Loucy (cell line): ENCODE data around the gene RAD54L.

Source experiments
- H2AFZ ChIP-seq: fragments of 200-600 bp; sonication (generic); 2 replicates; pipeline ENCODE4 v1.6.0; 2016; ENCODE audit warnings: antibody characterized with exemption, mild to moderate bottlenecking, low read length, moderate library complexity
- H3F3A ChIP-seq: fragments of 200-600 bp; 2 replicates; pipeline ENCODE4 v1.6.0; 2016; ENCODE audit warnings: antibody characterized with exemption, low read depth, mild to moderate bottlenecking
- H3K27me3 ChIP-seq: fragments of 200-600 bp; sonication (generic); 2 replicates; pipeline ENCODE4 v1.6.1; 2014; ENCODE audit warnings: low read length, mild to moderate bottlenecking; ENCODE audit not compliant: insufficient read depth, poor library complexity, severe bottlenecking
- H3K36me3 ChIP-seq: fragments of 200-600 bp; sonication (generic); 2 replicates; pipeline ENCODE4 v1.6.1; 2016; ENCODE audit warnings: low read length; ENCODE audit not compliant: insufficient read depth
- H3K4me1 ChIP-seq: fragments of 200-600 bp; sonication (generic); 2 replicates; pipeline ENCODE4 v1.5.1; 2014; ENCODE audit warnings: low read length, mild to moderate bottlenecking; ENCODE audit not compliant: insufficient read depth, poor library complexity, severe bottlenecking
- H3K4me2 ChIP-seq: fragments of 200-600 bp; sonication (generic); 2 replicates; pipeline ENCODE4 v1.6.0; 2014; ENCODE audit warnings: antibody characterized with exemption, low read length, low read depth, mild to moderate bottlenecking; ENCODE audit not compliant: poor library complexity, severe bottlenecking
- H3K4me3 ChIP-seq: fragments of 200-600 bp; sonication (generic); 2 replicates; pipeline ENCODE4 v1.5.1; 2014; ENCODE audit warnings: low read length, mild to moderate bottlenecking, mixed read lengths; ENCODE audit not compliant: poor library complexity, severe bottlenecking
- H3K79me2 ChIP-seq: fragments of 200-600 bp; sonication (generic); 2 replicates; pipeline ENCODE4 v1.6.1; 2014; ENCODE audit warnings: low read length; ENCODE audit not compliant: insufficient read depth
- H3K9ac ChIP-seq: fragments of 200-600 bp; sonication (generic); 2 replicates; pipeline ENCODE4 v1.6.0; 2014; ENCODE audit warnings: mild to moderate bottlenecking, low read depth, low read length, moderate library complexity; ENCODE audit not compliant: poor library complexity, severe bottlenecking
- H3K9me2 ChIP-seq: fragments of 200-600 bp; sonication (generic); replicated peaks from 2 replicates; pipeline ENCODE4 v1.6.1; 2016; ENCODE audit warnings: low read depth, low read length, mixed read lengths
- H3K9me3 ChIP-seq: fragments of 200-600 bp; sonication (generic); 2 replicates; pipeline ENCODE4 v1.6.1; 2014; ENCODE audit warnings: mild to moderate bottlenecking, antibody characterized with exemption, low read length, low read depth; ENCODE audit not compliant: insufficient read depth
- H4K20me1 ChIP-seq: fragments of 200-600 bp; sonication (generic); 2 replicates; pipeline ENCODE4 v1.6.0; 2014; ENCODE audit warnings: antibody characterized with exemption, low read length, mild to moderate bottlenecking; ENCODE audit not compliant: insufficient read depth, poor library complexity, severe bottlenecking
- EZH2phosphoT487 ChIP-seq: fragments of 200-600 bp; IDR thresholded peaks from 2 replicates; pipeline ENCODE4 v1.6.1; 2018; ENCODE audit warnings: antibody characterized with exemption, mild to moderate bottlenecking, moderate library complexity, borderline replicate concordance
- TF ChIP-seq, protein P1 (sequence below): fragments of 200-600 bp; sonication (generic); conservative IDR thresholded peaks from 2 replicates; pipeline ENCODE4 v1.5.1; 2014; ENCODE audit warnings: mild to moderate bottlenecking, antibody characterized with exemption, low read length

RAD54L gene

DNA sequence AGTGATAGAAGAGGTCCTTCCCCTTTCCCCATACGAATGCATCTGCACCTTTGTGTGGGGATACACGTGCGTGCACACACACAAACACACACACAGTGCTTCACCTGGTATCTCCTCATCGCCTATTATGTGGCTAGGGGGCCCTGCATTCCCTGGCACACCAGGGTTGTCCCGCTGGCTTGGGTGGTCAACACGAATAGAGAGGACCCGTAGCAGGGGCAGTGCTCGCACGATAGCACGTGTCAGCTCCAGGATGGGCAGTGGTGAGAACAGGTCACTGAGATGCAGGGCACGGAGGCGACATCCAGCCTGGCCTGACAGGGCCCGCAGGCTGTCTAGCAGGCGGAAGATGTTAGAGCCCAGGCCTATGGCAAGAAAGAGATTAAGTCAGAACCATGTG lies 33.5 kb downstream of the RAD54L start:
- TF ChIP-seq EZH2phosphoT487 = no peak
- TF ChIP-seq, protein P1, sequence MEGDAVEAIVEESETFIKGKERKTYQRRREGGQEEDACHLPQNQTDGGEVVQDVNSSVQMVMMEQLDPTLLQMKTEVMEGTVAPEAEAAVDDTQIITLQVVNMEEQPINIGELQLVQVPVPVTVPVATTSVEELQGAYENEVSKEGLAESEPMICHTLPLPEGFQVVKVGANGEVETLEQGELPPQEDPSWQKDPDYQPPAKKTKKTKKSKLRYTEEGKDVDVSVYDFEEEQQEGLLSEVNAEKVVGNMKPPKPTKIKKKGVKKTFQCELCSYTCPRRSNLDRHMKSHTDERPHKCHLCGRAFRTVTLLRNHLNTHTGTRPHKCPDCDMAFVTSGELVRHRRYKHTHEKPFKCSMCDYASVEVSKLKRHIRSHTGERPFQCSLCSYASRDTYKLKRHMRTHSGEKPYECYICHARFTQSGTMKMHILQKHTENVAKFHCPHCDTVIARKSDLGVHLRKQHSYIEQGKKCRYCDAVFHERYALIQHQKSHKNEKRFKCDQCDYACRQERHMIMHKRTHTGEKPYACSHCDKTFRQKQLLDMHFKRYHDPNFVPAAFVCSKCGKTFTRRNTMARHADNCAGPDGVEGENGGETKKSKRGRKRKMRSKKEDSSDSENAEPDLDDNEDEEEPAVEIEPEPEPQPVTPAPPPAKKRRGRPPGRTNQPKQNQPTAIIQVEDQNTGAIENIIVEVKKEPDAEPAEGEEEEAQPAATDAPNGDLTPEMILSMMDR = no peak
- Histone ChIP-seq H3K9me2 (no peaks in the 10 kb centered on the region), H3K9ac (no peak overlapping the region), H3F3A (no peaks in the 10 kb centered on the region), H3K4me3 (no peak overlapping the region), H2AFZ (no peak overlapping the region), H3K4me1 (no peaks in the 10 kb centered on the region), H3K9me3 (no peaks in the 10 kb centered on the region), H3K36me3 (peaks cover 69% of the 10 kb centered on the region; the same call in 1 of the 2 replicates), H3K4me2 (no peak overlapping the region), H4K20me1 (no peaks in the 10 kb centered on the region), H3K79me2 (no peaks in the 10 kb centered on the region), H3K27me3 (no peaks in the 10 kb centered on the region)

DNA sequence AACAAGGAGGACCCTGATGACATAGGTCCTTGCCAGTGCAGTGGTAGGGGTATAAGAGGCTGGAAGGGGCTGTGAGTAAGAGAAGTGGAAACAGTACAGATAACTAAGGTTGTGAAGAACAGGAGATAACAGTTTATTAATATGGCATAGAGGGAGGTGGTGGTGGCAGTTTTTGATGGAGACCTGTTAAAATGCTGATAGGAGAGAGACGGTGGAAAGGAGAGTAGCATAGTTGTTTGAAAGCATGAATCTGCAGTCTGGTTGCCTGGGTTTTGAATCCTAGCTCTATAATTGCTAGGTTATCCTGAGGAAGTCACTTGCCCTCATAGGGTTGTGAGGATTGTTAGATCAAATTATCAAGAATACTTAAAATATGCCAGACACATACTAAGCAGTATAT lies 36.5 kb downstream of the RAD54L start:
- Histone ChIP-seq H3K36me3 (peaks cover 39% of the 10 kb centered on the region; the same call in 1 of the 2 replicates), H3K4me2 (no peak overlapping the region)

DNA sequence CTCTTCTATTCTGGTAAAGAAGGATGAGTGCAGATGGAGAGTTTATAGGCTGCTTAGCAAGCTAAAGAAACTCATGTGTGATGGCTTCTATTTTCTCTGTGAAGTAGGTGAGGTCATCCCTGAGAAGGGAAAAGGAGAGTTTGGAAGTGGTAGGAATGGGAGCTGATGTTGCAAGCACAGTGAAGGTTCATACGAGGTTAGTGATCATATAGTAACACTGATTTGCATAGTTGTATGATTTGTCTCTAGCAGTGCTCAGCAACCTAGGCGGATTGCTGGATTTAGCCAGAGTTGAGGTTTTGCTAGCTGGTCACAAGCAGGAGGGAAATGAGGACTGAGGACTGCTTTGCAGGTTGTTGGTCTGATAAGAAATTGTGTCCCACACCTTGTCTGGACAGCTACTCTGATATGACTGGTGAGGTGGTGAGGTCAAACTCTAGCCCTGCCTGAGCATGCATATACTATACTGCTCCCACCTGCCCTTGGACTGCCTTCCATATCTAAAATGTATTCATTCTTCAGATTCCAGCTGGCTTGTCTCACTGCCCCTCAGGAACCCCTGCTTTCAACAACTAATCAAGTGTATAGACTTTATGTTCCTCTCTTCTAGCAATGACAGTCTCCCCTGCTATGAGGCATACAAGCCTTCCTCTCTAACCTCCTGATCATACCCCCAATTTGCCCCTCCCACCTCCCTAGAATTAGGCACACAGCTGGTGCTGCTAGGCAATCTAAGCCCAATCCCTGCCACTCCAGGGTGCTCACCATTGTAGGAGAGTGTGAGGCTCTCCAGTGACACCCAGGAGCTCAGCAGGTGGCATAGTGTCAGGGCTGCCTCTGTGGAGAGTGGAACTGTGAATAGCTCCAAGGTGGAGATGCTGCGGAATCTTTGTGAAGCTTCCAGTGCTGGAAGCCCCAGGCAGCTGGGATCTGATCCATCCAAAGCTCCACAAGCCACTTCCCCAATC lies 37.3 kb downstream of the RAD54L start:
- TF ChIP-seq EZH2phosphoT487 = no peak
- TF ChIP-seq, protein P1 = no peak
- Histone ChIP-seq H3K27me3 (no peaks in the 10 kb centered on the region), H4K20me1 (no peaks in the 10 kb centered on the region), H2AFZ (no peak overlapping the region), H3K4me2 (no peak overlapping the region), H3K9ac (no peak overlapping the region), H3K36me3 (peaks cover 31% of the 10 kb centered on the region; the same call in 1 of the 2 replicates), H3K79me2 (no peaks in the 10 kb centered on the region), H3K4me3 (no peak overlapping the region), H3K9me3 (no peaks in the 10 kb centered on the region), H3K9me2 (no peaks in the 10 kb centered on the region), H3K4me1 (peaks cover 7% of the 10 kb centered on the region), H3F3A (no peaks in the 10 kb centered on the region)

More for the DNA sequence above, 36.5 kb downstream of the RAD54L start:
- H2AFZ ChIP-seq = no peak overlapping the region
- no peaks in the 10 kb centered on the region for H3F3A ChIP-seq
- TF ChIP-seq EZH2phosphoT487 = no peak
- TF ChIP-seq, protein P1 = no peak
- H3K79me2 ChIP-seq = no peaks in the 10 kb centered on the region
- no peak overlapping the region for H3K4me3 ChIP-seq
- H3K9me3 ChIP-seq = no peaks in the 10 kb centered on the region
- H3K4me1 ChIP-seq = peaks cover 7% of the 10 kb centered on the region
- no peaks in the 10 kb centered on the region for H3K9me2 ChIP-seq
- H4K20me1 ChIP-seq = no peaks in the 10 kb centered on the region
- H3K27me3 ChIP-seq = no peaks in the 10 kb centered on the region
- H3K9ac ChIP-seq = no peak overlapping the region
